Ovary (tissue), 3 donors: Measurements from ENCODE around the gene ZNF263.

Experiments
- CTCF ChIP-seq, 3 donors: fragments of 450-650 bp in 2 of 3; fragments of 200-600 bp in 1 of 3; IDR thresholded peaks; one replicate each; pipeline versions ENCODE4 v1.5.1 to v1.8.0; 2016 to 2022; ENCODE audit warnings: antibody characterized with exemption in 3 of 3, mild to moderate bottlenecking in 1 of 3
- EP300 ChIP-seq: sonication (generic); formaldehyde crosslinking; IDR thresholded peaks from one replicate; pipeline ENCODE4 v1.6.1; 2017; ENCODE audit warnings: antibody characterized with exemption
- POLR2A ChIP-seq: fragments of 450-650 bp; IDR thresholded peaks from one replicate; pipeline ENCODE4 v1.6.1; 2017; ENCODE audit warnings: antibody characterized with exemption, mild to moderate bottlenecking, moderate library complexity
- donor health status: DM: no; HTN: no; CAD: no.

DNA sequence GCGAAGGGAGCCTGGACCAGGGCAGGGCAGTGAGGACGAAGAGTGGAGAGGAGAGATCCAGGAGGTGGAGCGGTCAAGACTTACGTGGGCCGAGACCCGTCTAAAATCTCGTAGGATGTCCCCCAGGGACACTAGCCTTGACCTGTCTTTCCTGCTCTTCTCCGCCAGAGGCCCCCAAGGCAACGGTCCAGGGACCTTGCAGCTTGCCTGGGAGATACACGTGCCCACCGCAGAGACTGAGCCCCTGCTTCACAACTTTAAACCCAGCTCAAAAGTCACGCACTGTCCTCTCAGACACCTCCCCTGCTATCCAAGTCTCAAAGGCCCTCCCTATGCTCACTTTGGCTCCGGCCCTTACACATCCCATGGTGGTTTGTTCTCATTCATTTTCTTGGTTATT is 12.5 kb downstream of the ZNF263 start:
- TF ChIP-seq CTCF (IDR thresholded peaks at IDR 0.05) (no peak), EP300 (no peak), POLR2A (no peak)
